Panc1 (cell line): ENCODE data around the gene CCND2. TPM values are rescaled to one million over a fixed set of nuclear protein-coding genes. Genes with fewer than 3 reads are reported as not detected.

Source experiments
- ATAC-seq: fragments of 200-7000 bp; cut with Tn5 transposase; 2 replicates; pipeline ENCODE4 v1.9.1; 2020; ENCODE audit warnings: mild to moderate bottlenecking, moderate library complexity
- BruUV-seq: library from RNA; stranded (reverse); fragments of 400-500 nt; replicated peaks from 2 replicates; lab custom pipeline; 2021; lab: Mats Ljungman, UMichigan
- CTCF ChIA-PET: fragments of 300-600 bp; sonication (Branson Sonifier 250); formaldehyde crosslinking; loops from one replicate; lab custom pipeline; 2022; ENCODE audit warnings: antibody characterized with exemption; lab: Charles Lee
- POLR2A ChIA-PET: fragments of 300-600 bp; sonication (Branson Sonifier 250); formaldehyde crosslinking; loops from one replicate; lab custom pipeline; 2022; ENCODE audit warnings: antibody characterized with exemption; lab: Charles Lee
- DNase-seq: peaks from one replicate; pipeline ENCODE4 v3.0.0-alpha.2; 2010; ENCODE audit warnings: low read depth, low spot score
- H3K27ac ChIP-seq: 2 replicates; pipeline ENCODE4 v1.5.1; 2011; ENCODE audit warnings: mild to moderate bottlenecking, low read length, inconsistent platforms
- H3K27me3 ChIP-seq: fragments of 200-500 bp; sonication (Bioruptor generic); 2 replicates; pipeline ENCODE4 v1.6.0; 2014; ENCODE audit warnings: low read length, inconsistent platforms; ENCODE audit not compliant: control insufficient read depth, insufficient read depth
- H3K36me3 ChIP-seq: fragments of 200-500 bp; sonication (Bioruptor generic); 2 replicates; pipeline ENCODE4 v1.5.1; 2014; ENCODE audit warnings: inconsistent platforms, mild to moderate bottlenecking, low read length, moderate library complexity; ENCODE audit not compliant: control insufficient read depth, insufficient read depth
- H3K4me1 ChIP-seq: 2 replicates; pipeline ENCODE4 v1.5.1; 2011; ENCODE audit warnings: inconsistent platforms, mild to moderate bottlenecking, low read length, moderate library complexity; ENCODE audit not compliant: control insufficient read depth, insufficient read depth
- H3K4me3 ChIP-seq, 2 experiments: 2 replicates each; pipeline ENCODE4 v1.5.1; 2011 to 2012; ENCODE audit warnings: low read depth in 2 of 2, low read length in 2 of 2, mild to moderate bottlenecking in 2 of 2, inconsistent platforms in 1 of 2, moderate library complexity in 1 of 2
- H3K9me3 ChIP-seq: fragments of 200-500 bp; sonication (Bioruptor generic); 2 replicates; pipeline ENCODE4 v1.5.1; 2014; ENCODE audit warnings: low read depth, mild to moderate bottlenecking, inconsistent platforms, low read length, moderate library complexity; ENCODE audit not compliant: control insufficient read depth, insufficient read depth
- POLR2AphosphoS5 ChIP-seq: IDR thresholded peaks from 2 replicates; pipeline ENCODE4 v1.6.1; 2012; ENCODE audit warnings: mild to moderate bottlenecking, low read depth, low read length, moderate library complexity
- SIN3A ChIP-seq: IDR thresholded peaks from 2 replicates; pipeline ENCODE4 v1.6.1; 2012; ENCODE audit warnings: low read depth, mild to moderate bottlenecking, low read length, moderate library complexity, borderline replicate concordance; ENCODE audit not compliant: insufficient read depth
- TCF7L2 ChIP-seq: IDR thresholded peaks from 2 replicates; pipeline ENCODE4 v1.6.1; 2011; ENCODE audit warnings: mild to moderate bottlenecking, low read depth, low read length, inconsistent platforms
- in situ Hi-C: cut with HindIII; loops from 2 replicates; pipeline ENCODE4 v1.10.0; 2016; ENCODE audit warnings: low sequenced_read_pairs, low pct_unique_long_range_greater_than_20kb
- intact Hi-C: fragments of 100-400 bp; cut with micrococcal nuclease; formaldehyde crosslinking; loops from one replicate; pipeline ENCODE4 v1.10.0; 2022; ENCODE audit not compliant: unreplicated experiment
- total RNA-seq: library from RNA; stranded (reverse); gene quantifications from one replicate; pipeline ENCODE4 v1.2.1, GENCODE V29; 2021; ENCODE audit not compliant: unreplicated experiment
- TF ChIP-seq, protein P1 (sequence below), 2 experiments: IDR thresholded peaks; 2 replicates each; pipeline ENCODE4 v1.6.1; 2011 to 2012; ENCODE audit warnings: low read depth in 2 of 2, control low read depth in 1 of 2, low read length in 1 of 2, mild to moderate bottlenecking in 1 of 2, moderate library complexity in 1 of 2; ENCODE audit not compliant: insufficient read depth in 1 of 2
- TF ChIP-seq, protein P2 (sequence below): fragments of 450-650 bp; IDR thresholded peaks from 2 replicates; pipeline ENCODE4 v1.5.1; 2017; ENCODE audit warnings: mild to moderate bottlenecking

Gene CCND2
- total RNA-seq, 1 experiment from 2014 or later: 1.5 TPM

GRCh38 chr12:4293299-4293965 is 19.9 kb downstream of the CCND2 start:
- ATAC-seq: no peak
- H3K4me3 ChIP-seq: no peak overlapping the region
- H3K4me1 ChIP-seq: no peaks in the 10 kb centered on the region
- no TSS peak for BruUV-seq
- H3K9me3 ChIP-seq: no peaks in the 10 kb centered on the region
- ChIA-PET CTCF (no interaction called here), POLR2A (no interaction called here)
- H3K36me3 ChIP-seq: no peaks in the 10 kb centered on the region
- H3K27me3 ChIP-seq: no peaks in the 10 kb centered on the region
- in situ Hi-C loops: no loop called here
- TF ChIP-seq, protein P1, sequence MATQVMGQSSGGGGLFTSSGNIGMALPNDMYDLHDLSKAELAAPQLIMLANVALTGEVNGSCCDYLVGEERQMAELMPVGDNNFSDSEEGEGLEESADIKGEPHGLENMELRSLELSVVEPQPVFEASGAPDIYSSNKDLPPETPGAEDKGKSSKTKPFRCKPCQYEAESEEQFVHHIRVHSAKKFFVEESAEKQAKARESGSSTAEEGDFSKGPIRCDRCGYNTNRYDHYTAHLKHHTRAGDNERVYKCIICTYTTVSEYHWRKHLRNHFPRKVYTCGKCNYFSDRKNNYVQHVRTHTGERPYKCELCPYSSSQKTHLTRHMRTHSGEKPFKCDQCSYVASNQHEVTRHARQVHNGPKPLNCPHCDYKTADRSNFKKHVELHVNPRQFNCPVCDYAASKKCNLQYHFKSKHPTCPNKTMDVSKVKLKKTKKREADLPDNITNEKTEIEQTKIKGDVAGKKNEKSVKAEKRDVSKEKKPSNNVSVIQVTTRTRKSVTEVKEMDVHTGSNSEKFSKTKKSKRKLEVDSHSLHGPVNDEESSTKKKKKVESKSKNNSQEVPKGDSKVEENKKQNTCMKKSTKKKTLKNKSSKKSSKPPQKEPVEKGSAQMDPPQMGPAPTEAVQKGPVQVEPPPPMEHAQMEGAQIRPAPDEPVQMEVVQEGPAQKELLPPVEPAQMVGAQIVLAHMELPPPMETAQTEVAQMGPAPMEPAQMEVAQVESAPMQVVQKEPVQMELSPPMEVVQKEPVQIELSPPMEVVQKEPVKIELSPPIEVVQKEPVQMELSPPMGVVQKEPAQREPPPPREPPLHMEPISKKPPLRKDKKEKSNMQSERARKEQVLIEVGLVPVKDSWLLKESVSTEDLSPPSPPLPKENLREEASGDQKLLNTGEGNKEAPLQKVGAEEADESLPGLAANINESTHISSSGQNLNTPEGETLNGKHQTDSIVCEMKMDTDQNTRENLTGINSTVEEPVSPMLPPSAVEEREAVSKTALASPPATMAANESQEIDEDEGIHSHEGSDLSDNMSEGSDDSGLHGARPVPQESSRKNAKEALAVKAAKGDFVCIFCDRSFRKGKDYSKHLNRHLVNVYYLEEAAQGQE (IDR thresholded peaks at IDR 0.05; ENCODE audit: insufficient read depth in 1 of 2, low read depth in 2 of 2, low read length in 1 of 2): no peak
- TF ChIP-seq, protein P2, sequence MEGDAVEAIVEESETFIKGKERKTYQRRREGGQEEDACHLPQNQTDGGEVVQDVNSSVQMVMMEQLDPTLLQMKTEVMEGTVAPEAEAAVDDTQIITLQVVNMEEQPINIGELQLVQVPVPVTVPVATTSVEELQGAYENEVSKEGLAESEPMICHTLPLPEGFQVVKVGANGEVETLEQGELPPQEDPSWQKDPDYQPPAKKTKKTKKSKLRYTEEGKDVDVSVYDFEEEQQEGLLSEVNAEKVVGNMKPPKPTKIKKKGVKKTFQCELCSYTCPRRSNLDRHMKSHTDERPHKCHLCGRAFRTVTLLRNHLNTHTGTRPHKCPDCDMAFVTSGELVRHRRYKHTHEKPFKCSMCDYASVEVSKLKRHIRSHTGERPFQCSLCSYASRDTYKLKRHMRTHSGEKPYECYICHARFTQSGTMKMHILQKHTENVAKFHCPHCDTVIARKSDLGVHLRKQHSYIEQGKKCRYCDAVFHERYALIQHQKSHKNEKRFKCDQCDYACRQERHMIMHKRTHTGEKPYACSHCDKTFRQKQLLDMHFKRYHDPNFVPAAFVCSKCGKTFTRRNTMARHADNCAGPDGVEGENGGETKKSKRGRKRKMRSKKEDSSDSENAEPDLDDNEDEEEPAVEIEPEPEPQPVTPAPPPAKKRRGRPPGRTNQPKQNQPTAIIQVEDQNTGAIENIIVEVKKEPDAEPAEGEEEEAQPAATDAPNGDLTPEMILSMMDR: no peak
- TF ChIP-seq POLR2AphosphoS5: no peak
- TF ChIP-seq SIN3A: no peak
- no peak for TF ChIP-seq TCF7L2
- H3K27ac ChIP-seq: no peak overlapping the region
- DNase-seq: no peak
- intact Hi-C loops: no loop called here

- intact Hi-C loops: no loop called here
- Histone ChIP-seq H3K9me3 (no peaks in the 10 kb centered on the region), H3K4me1 (no peaks in the 10 kb centered on the region), H3K27ac (no peak overlapping the region), H3K4me3 (no peak overlapping the region), H3K27me3 (no peaks in the 10 kb centered on the region), H3K36me3 (no peaks in the 10 kb centered on the region)
- no peak for DNase-seq
- POLR2A ChIA-PET: no interaction called here
- BruUV-seq: no TSS peak
- in situ Hi-C loops: no loop called here
- TF ChIP-seq, protein P2: no peak
- TF ChIP-seq POLR2AphosphoS5: no peak
- no peak for TF ChIP-seq TCF7L2
- TF ChIP-seq, protein P1 (IDR thresholded peaks at IDR 0.05; ENCODE audit: insufficient read depth in 1 of 2, low read depth in 2 of 2, low read length in 1 of 2): no peak
- TF ChIP-seq SIN3A: no peak
- CTCF ChIA-PET: no interaction called here
- ATAC-seq: no peak
Measured at GRCh38 chr12:4293966-4294505, 20.5 kb downstream of the CCND2 start.
